RWPE1 (cell line): Measurements from ENCODE around the gene DLGAP1.

Experiments used
- CTCF ChIA-PET: fragments of 350-600 bp; sonication (Branson Sonifier 250); formaldehyde crosslinking; extraction: SDS; loops from one replicate; lab custom pipeline; 2021; lab: Yijun Ruan, JAX
- POLR2A ChIA-PET: fragments of 400-600 bp; formaldehyde crosslinking; extraction: SDS; loops from one replicate; lab custom pipeline; 2020; ENCODE audit warnings: antibody characterized with exemption; ENCODE audit not compliant: low non-redundant PET; lab: Yijun Ruan, JAX
- DNase-seq: peaks from one replicate; pipeline ENCODE4 v3.0.0; 2012; ENCODE audit warnings: low spot score
- H3K27ac ChIP-seq: fragments of 450-650 bp; 2 replicates; pipeline ENCODE4 v1.5.1; 2017
- CTCF ChIP-seq: fragments of 450-650 bp; conservative IDR thresholded peaks from 2 replicates; pipeline ENCODE4 v1.5.1; 2017; ENCODE audit warnings: low read depth, mild to moderate bottlenecking

DLGAP1 gene

GRCh38 chr18:4224031-4224704 is 230.9 kb downstream of the DLGAP1 start:
- ChIA-PET POLR2A (no interaction called here), CTCF (no interaction called here)
- TF ChIP-seq CTCF = no peak
- no peak overlapping the region for H3K27ac ChIP-seq
- DNase-seq = no peak

GRCh38 chr18:4211111-4211837 is 243.8 kb downstream of the DLGAP1 start:
- TF ChIP-seq CTCF = no peak
- ChIA-PET POLR2A (interaction anchor here (0.7 kb wide), 1 partner anchor 885 kb away, joined by 3 read pairs; no protein-coding TSS in a partner anchor), CTCF (no interaction called here)
- H3K27ac ChIP-seq = no peak overlapping the region
- DNase-seq = no peak

GRCh38 chr18:4208366-4208765 is 246.7 kb downstream of the DLGAP1 start:
- DNase-seq = no peak
- no peak for TF ChIP-seq CTCF
- H3K27ac ChIP-seq = no peak overlapping the region
- POLR2A ChIA-PET = no interaction called here
- CTCF ChIA-PET = interaction anchor here (0.6 to 0.7 kb wide), 2 partner anchors 102 to 1456 kb away, joined by 3 read pairs; no protein-coding TSS in a partner anchor

GRCh38 chr18:4207383-4207985 is 247.6 kb downstream of the DLGAP1 start:
- DNase-seq = no peak
- H3K27ac ChIP-seq = no peak overlapping the region
- CTCF ChIA-PET = interaction anchor here (0.6 kb wide), 1 partner anchor 1457 kb away, joined by 3 read pairs; no protein-coding TSS in a partner anchor
- TF ChIP-seq CTCF = no peak
- POLR2A ChIA-PET = no interaction called here

- no peak for DNase-seq
- POLR2A ChIA-PET = no interaction called here
- TF ChIP-seq CTCF = no peak
- CTCF ChIA-PET = no interaction called here
- H3K27ac ChIP-seq = no peak overlapping the region
Measured at GRCh38 chr18:4204438-4204720, 250.7 kb downstream of the DLGAP1 start.

- CTCF ChIA-PET = interaction anchor here (0.7 kb wide), 1 partner anchor 297 kb away, joined by 4 read pairs; no protein-coding TSS in a partner anchor
- H3K27ac ChIP-seq = no peak overlapping the region
- DNase-seq = no peak
- POLR2A ChIA-PET = no interaction called here
- TF ChIP-seq CTCF = no peak
Measured at GRCh38 chr18:4203568-4204437, 251.3 kb downstream of the DLGAP1 start.
